Measurements from ENCODE around the gene BMP8A. TPM values are rescaled to one million over a fixed set of nuclear protein-coding genes. Genes with fewer than 3 reads are reported as not detected.
"Not testable (repeated sequence)": the region's sequence is repeated elsewhere in the genome, so short reads cannot be mapped to it uniquely, and the experiment has no call there.

The BMP8A gene
- total RNA-seq, 3 donors from 2014 or later, result 0.33 TPM; not detected in 2

GRCh38 chr1:39494671-39495410 is 3.4 kb downstream of the BMP8A start:
- Histone ChIP-seq H3K36me3 (no peaks in the 10 kb centered on the region), H3K9me3 (no peaks in the 10 kb centered on the region), H3K4me3 (no peak overlapping the region), H3K27ac (no peak overlapping the region), H3K4me1 (peaks cover 0 to 8% of the 10 kb centered on the region in 2 donors), H3K27me3 (peaks cover 0 to 7% of the 10 kb centered on the region in 2 donors)
- TF ChIP-seq CTCF (IDR thresholded peaks at IDR 0.05) (no peak), POLR2AphosphoS5 (IDR thresholded peaks at IDR 0.05) (no peak), POLR2A (IDR thresholded peaks at IDR 0.05) (no peak)
- DNase-seq (ENCODE audit: low spot score in 2 of 2), result no peak
- intact Hi-C loops (cut with DNase I; ENCODE audit: low total_unique reads), result no loop called here

GRCh38 chr1:39496520-39496919 is 5.1 kb downstream of the BMP8A start:
- H3K9me3 ChIP-seq; H3K4me3 ChIP-seq; intact Hi-C loops (cut with DNase I; ENCODE audit: low total_unique reads); H3K36me3 ChIP-seq; H3K27me3 ChIP-seq; H3K27ac ChIP-seq; DNase-seq (ENCODE audit: low spot score in 2 of 2); H3K4me1 ChIP-seq: not testable (repeated sequence)

GRCh38 chr1:39497585-39497984 is 6.1 kb downstream of the BMP8A start:
- no peak for DNase-seq (ENCODE audit: low spot score in 2 of 2)
- TF ChIP-seq CTCF (IDR thresholded peaks at IDR 0.05) (no peak), POLR2A (IDR thresholded peaks at IDR 0.05) (no peak), POLR2AphosphoS5 (IDR thresholded peaks at IDR 0.05) (no peak)
- no peaks in the 10 kb centered on the region for H3K36me3 ChIP-seq
- no peak overlapping the region for H3K27ac ChIP-seq
- intact Hi-C loops (cut with DNase I; ENCODE audit: low total_unique reads), result no loop called here
- no peaks in the 10 kb centered on the region for H3K4me1 ChIP-seq
- H3K9me3 ChIP-seq, result no peaks in the 10 kb centered on the region
- H3K27me3 ChIP-seq, result peaks cover 0 to 4% of the 10 kb centered on the region in 2 donors
- no peak overlapping the region for H3K4me3 ChIP-seq

- H3K4me3 ChIP-seq; DNase-seq (ENCODE audit: low spot score in 2 of 2); H3K27ac ChIP-seq; intact Hi-C loops (cut with DNase I; ENCODE audit: low total_unique reads); H3K27me3 ChIP-seq; H3K9me3 ChIP-seq; H3K4me1 ChIP-seq; H3K36me3 ChIP-seq: not testable (repeated sequence)
These were observed 6.8 kb downstream of the BMP8A start for GRCh38 chr1:39498096-39498710.

GRCh38 chr1:39498821-39499220 is 7.4 kb downstream of the BMP8A start:
- H3K4me3 ChIP-seq; H3K27me3 ChIP-seq; H3K36me3 ChIP-seq; H3K4me1 ChIP-seq; DNase-seq (ENCODE audit: low spot score in 2 of 2); H3K9me3 ChIP-seq; H3K27ac ChIP-seq; intact Hi-C loops (cut with DNase I; ENCODE audit: low total_unique reads): not testable (repeated sequence)

GRCh38 chr1:39499668-39500067 is 8.2 kb downstream of the BMP8A start:
- Histone ChIP-seq H3K4me1 (no peaks in the 10 kb centered on the region), H3K4me3 (no peak overlapping the region), H3K27ac (no peak overlapping the region), H3K9me3 (no peaks in the 10 kb centered on the region), H3K36me3 (no peaks in the 10 kb centered on the region), H3K27me3 (no peaks in the 10 kb centered on the region)
- intact Hi-C loops (cut with DNase I; ENCODE audit: low total_unique reads), result no loop called here
- no peak for DNase-seq (ENCODE audit: low spot score in 2 of 2)
- TF ChIP-seq CTCF (IDR thresholded peaks at IDR 0.05), result no peak
- no peak for TF ChIP-seq POLR2A (IDR thresholded peaks at IDR 0.05)
- TF ChIP-seq POLR2AphosphoS5 (IDR thresholded peaks at IDR 0.05), result no peak
